ENCODE results near the gene SPAG6. TPM values are rescaled to one million over a fixed set of nuclear protein-coding genes. Genes with fewer than 3 reads are reported as not detected.
A peak's percentile ranks its signal among the peaks of the same experiment; 100 is the strongest.

The SPAG6 gene
- total and polyA plus RNA-seq, 9 of the 15 experiments (the other 6 are each of a cell fraction or from before 2014, with no cell fraction given): 3.5 to 23.1 (median 11.8) TPM

- TF ChIP-seq ZBTB34 (CRISPR knock-in tag; IDR thresholded peaks at IDR 0.05): no peak
- TF ChIP-seq ZNF655 (CRISPR knock-in tag; IDR thresholded peaks at IDR 0.05): no peak
- TF ChIP-seq ZMIZ1 (IDR thresholded peaks at IDR 0.05; ENCODE audit: low read depth in 2 of 2, low read length in 2 of 2): no peak
- TF ChIP-seq ARID2 (IDR thresholded peaks at IDR 0.05): no peak
- TF ChIP-seq MXD1 (CRISPR knock-in tag; IDR thresholded peaks at IDR 0.05; ENCODE audit: borderline replicate concordance, poor library complexity, severe bottlenecking): peak; percentile 30
- peak; percentile 25; the same call in 1 of the 2 replicates for TF ChIP-seq EP400 (IDR thresholded peaks at IDR 0.05)
- no peak for TF ChIP-seq NFYB (IDR thresholded peaks at IDR 0.05; ENCODE audit: extremely low read depth, insufficient read length)
- no peak for TF ChIP-seq HDAC1 (IDR thresholded peaks at IDR 0.05)
- peak; percentile 31 for TF ChIP-seq ASH1L (IDR thresholded peaks at IDR 0.05; ENCODE audit: borderline replicate concordance, low read depth, partially characterized antibody)
- no peak for TF ChIP-seq SAP30 (IDR thresholded peaks at IDR 0.05; ENCODE audit: borderline replicate concordance, insufficient read depth, low read depth, low read length, poor library complexity, severe bottlenecking)
- TF ChIP-seq ZSCAN29 (IDR thresholded peaks at IDR 0.05): peak; percentile 95
- TF ChIP-seq ESRRA (IDR thresholded peaks at IDR 0.05; ENCODE audit: borderline replicate concordance, low read depth): no peak
Observed at GRCh38 chr10:22319547-22319979, 25.7 kb upstream of the SPAG6 start (continued).
